Panc1 (cell line): ENCODE data around the gene THSD7A. TPM values are rescaled to one million over a fixed set of nuclear protein-coding genes. Genes with fewer than 3 reads are reported as not detected.

Experiments used
- ATAC-seq: fragments of 200-7000 bp; cut with Tn5 transposase; 2 replicates; pipeline ENCODE4 v1.9.1; 2020; ENCODE audit warnings: mild to moderate bottlenecking, moderate library complexity
- BruUV-seq: library from RNA; stranded (reverse); fragments of 400-500 nt; replicated peaks from 2 replicates; lab custom pipeline; 2021; lab: Mats Ljungman, UMichigan
- CTCF ChIA-PET: fragments of 300-600 bp; sonication (Branson Sonifier 250); formaldehyde crosslinking; loops from one replicate; lab custom pipeline; 2022; ENCODE audit warnings: antibody characterized with exemption; lab: Charles Lee
- POLR2A ChIA-PET: fragments of 300-600 bp; sonication (Branson Sonifier 250); formaldehyde crosslinking; loops from one replicate; lab custom pipeline; 2022; ENCODE audit warnings: antibody characterized with exemption; lab: Charles Lee
- DNase-seq: peaks from one replicate; pipeline ENCODE4 v3.0.0-alpha.2; 2010; ENCODE audit warnings: low read depth, low spot score
- H3K27ac ChIP-seq: 2 replicates; pipeline ENCODE4 v1.5.1; 2011; ENCODE audit warnings: mild to moderate bottlenecking, low read length, inconsistent platforms
- H3K27me3 ChIP-seq: fragments of 200-500 bp; sonication (Bioruptor generic); 2 replicates; pipeline ENCODE4 v1.6.0; 2014; ENCODE audit warnings: low read length, inconsistent platforms; ENCODE audit not compliant: control insufficient read depth, insufficient read depth
- H3K36me3 ChIP-seq: fragments of 200-500 bp; sonication (Bioruptor generic); 2 replicates; pipeline ENCODE4 v1.5.1; 2014; ENCODE audit warnings: inconsistent platforms, mild to moderate bottlenecking, low read length, moderate library complexity; ENCODE audit not compliant: control insufficient read depth, insufficient read depth
- H3K4me1 ChIP-seq: 2 replicates; pipeline ENCODE4 v1.5.1; 2011; ENCODE audit warnings: inconsistent platforms, mild to moderate bottlenecking, low read length, moderate library complexity; ENCODE audit not compliant: control insufficient read depth, insufficient read depth
- H3K4me3 ChIP-seq, 2 experiments: 2 replicates each; pipeline ENCODE4 v1.5.1; 2011 to 2012; ENCODE audit warnings: low read depth in 2 of 2, low read length in 2 of 2, mild to moderate bottlenecking in 2 of 2, inconsistent platforms in 1 of 2, moderate library complexity in 1 of 2
- H3K9me3 ChIP-seq: fragments of 200-500 bp; sonication (Bioruptor generic); 2 replicates; pipeline ENCODE4 v1.5.1; 2014; ENCODE audit warnings: low read depth, mild to moderate bottlenecking, inconsistent platforms, low read length, moderate library complexity; ENCODE audit not compliant: control insufficient read depth, insufficient read depth
- CTCF ChIP-seq: fragments of 450-650 bp; IDR thresholded peaks from 2 replicates; pipeline ENCODE4 v1.5.1; 2017; ENCODE audit warnings: mild to moderate bottlenecking
- POLR2AphosphoS5 ChIP-seq: IDR thresholded peaks from 2 replicates; pipeline ENCODE4 v1.6.1; 2012; ENCODE audit warnings: mild to moderate bottlenecking, low read depth, low read length, moderate library complexity
- REST ChIP-seq, 2 experiments: IDR thresholded peaks; 2 replicates each; pipeline ENCODE4 v1.6.1; 2011 to 2012; ENCODE audit warnings: low read depth in 2 of 2, control low read depth in 1 of 2, low read length in 1 of 2, mild to moderate bottlenecking in 1 of 2, moderate library complexity in 1 of 2; ENCODE audit not compliant: insufficient read depth in 1 of 2
- SIN3A ChIP-seq: IDR thresholded peaks from 2 replicates; pipeline ENCODE4 v1.6.1; 2012; ENCODE audit warnings: low read depth, mild to moderate bottlenecking, low read length, moderate library complexity, borderline replicate concordance; ENCODE audit not compliant: insufficient read depth
- TCF7L2 ChIP-seq: IDR thresholded peaks from 2 replicates; pipeline ENCODE4 v1.6.1; 2011; ENCODE audit warnings: mild to moderate bottlenecking, low read depth, low read length, inconsistent platforms
- in situ Hi-C: cut with HindIII; loops from 2 replicates; pipeline ENCODE4 v1.10.0; 2016; ENCODE audit warnings: low sequenced_read_pairs, low pct_unique_long_range_greater_than_20kb
- intact Hi-C: fragments of 100-400 bp; cut with micrococcal nuclease; formaldehyde crosslinking; loops from one replicate; pipeline ENCODE4 v1.10.0; 2022; ENCODE audit not compliant: unreplicated experiment
- total RNA-seq: library from RNA; stranded (reverse); gene quantifications from one replicate; pipeline ENCODE4 v1.2.1, GENCODE V29; 2021; ENCODE audit not compliant: unreplicated experiment

The THSD7A gene
- total RNA-seq, 1 experiment from 2014 or later: 38.6 TPM

DNA sequence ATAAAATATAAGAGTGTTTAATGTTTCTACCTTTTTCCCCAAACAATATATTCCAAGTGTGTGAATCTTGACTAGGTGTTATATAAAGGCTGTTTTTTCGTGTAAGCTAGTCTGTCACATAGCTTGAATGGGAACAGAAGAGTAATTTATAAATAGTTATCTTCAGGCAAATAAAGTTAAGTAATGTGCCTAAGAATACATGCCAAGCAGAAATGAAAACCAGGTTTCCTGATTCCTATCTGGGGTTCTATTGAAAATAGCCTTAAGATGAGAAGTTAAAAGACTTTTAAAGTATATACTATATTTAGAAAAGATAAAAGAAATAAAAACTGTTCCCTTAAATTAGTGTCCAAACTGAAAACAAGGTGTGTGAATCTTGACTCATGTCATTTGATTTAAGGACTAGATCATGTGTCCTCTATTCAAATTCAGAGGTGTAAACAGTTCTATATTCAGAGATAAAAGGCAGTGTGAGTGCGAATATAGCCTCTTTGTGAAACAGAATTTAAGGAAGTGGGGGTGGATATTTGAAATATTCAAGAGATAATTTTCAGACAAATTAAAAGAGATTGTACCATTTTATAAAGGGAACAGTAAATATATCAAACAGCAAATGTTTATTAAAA is 247.5 kb downstream of the THSD7A start:
- Histone ChIP-seq H3K27ac (no peak overlapping the region), H3K4me1 (no peaks in the 10 kb centered on the region), H3K4me3 (no peak overlapping the region), H3K27me3 (no peaks in the 10 kb centered on the region), H3K36me3 (no peaks in the 10 kb centered on the region), H3K9me3 (no peaks in the 10 kb centered on the region)
- intact Hi-C loops (no loop called here), in situ Hi-C loops (no loop called here)
- ATAC-seq (no peak), DNase-seq (no peak)
- ChIA-PET CTCF (no interaction called here), POLR2A (no interaction called here)
- no TSS peak for BruUV-seq
- TF ChIP-seq REST (IDR thresholded peaks at IDR 0.05; ENCODE audit: insufficient read depth in 1 of 2, low read depth in 2 of 2, low read length in 1 of 2) (no peak), TCF7L2 (no peak), POLR2AphosphoS5 (no peak), SIN3A (no peak), CTCF (no peak)

DNA sequence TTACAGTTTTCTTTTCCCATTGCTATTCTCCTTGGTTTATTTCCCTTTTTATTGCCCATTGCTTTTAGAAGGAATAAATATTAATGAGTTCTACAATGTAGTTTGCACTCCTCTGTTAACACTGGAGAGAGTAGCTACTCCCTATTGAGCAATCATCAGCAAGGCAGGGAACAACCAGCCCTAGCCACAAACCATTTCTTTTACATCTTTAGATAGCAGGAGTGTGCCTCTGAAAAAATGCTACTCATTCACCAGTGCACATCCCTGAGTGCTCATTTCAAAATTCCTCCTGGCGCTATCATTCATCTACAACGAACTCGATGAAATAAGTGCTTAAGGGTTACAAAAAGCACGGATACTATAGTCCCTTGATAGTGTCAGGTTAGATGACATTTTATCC is 252.9 kb downstream of the THSD7A start:
- DNase-seq: no peak
- no peak overlapping the region for H3K4me3 ChIP-seq
- no peak for TF ChIP-seq CTCF
- no peak for TF ChIP-seq REST (IDR thresholded peaks at IDR 0.05; ENCODE audit: insufficient read depth in 1 of 2, low read depth in 2 of 2, low read length in 1 of 2)
- TF ChIP-seq TCF7L2: no peak
- no peak for TF ChIP-seq SIN3A
- no peak for TF ChIP-seq POLR2AphosphoS5
- H3K27ac ChIP-seq: no peak overlapping the region
- no peaks in the 10 kb centered on the region for H3K4me1 ChIP-seq
- POLR2A ChIA-PET: no interaction called here
- in situ Hi-C loops: no loop called here
- CTCF ChIA-PET: no interaction called here
- H3K9me3 ChIP-seq: no peaks in the 10 kb centered on the region
- intact Hi-C loops: no loop called here
- ATAC-seq: no peak
- no peaks in the 10 kb centered on the region for H3K36me3 ChIP-seq
- no TSS peak for BruUV-seq
- H3K27me3 ChIP-seq: no peaks in the 10 kb centered on the region
